HFFc6 (cell line): ENCODE results near the gene CST7. TPM values are rescaled to one million over a fixed set of nuclear protein-coding genes. Genes with fewer than 3 reads are reported as not detected.
"Not testable (repeated sequence)": the region's sequence is repeated elsewhere in the genome, so short reads cannot be mapped to it uniquely, and the experiment has no call there.

ENCODE experiments used
- DNase-seq: peaks from one replicate; pipeline ENCODE4 v3.0.0-alpha.2; 2018
- H3K27ac Mint-ChIP-seq: 2 replicates; pipeline ENCODE4 v1.8.0; 2020; ENCODE audit warnings: mild to moderate bottlenecking, mixed read lengths
- H3K27me3 Mint-ChIP-seq: 2 replicates; pipeline ENCODE4 v1.8.0; 2021; ENCODE audit warnings: mild to moderate bottlenecking, moderate library complexity, mixed read lengths; ENCODE audit not compliant: insufficient read depth
- H3K36me3 Mint-ChIP-seq: 2 replicates; pipeline ENCODE4 v1.8.0; 2021; ENCODE audit warnings: low read depth, mixed read lengths
- H3K4me1 Mint-ChIP-seq: 2 replicates; pipeline ENCODE4 v1.8.0; 2020; ENCODE audit warnings: low read depth, mixed read lengths
- H3K4me3 Mint-ChIP-seq: 2 replicates; pipeline ENCODE4 v1.8.0; 2020; ENCODE audit warnings: mild to moderate bottlenecking, moderate library complexity, mixed read lengths
- H3K9me3 Mint-ChIP-seq: 2 replicates; pipeline ENCODE4 v1.8.0; 2020; ENCODE audit warnings: mild to moderate bottlenecking, mixed read lengths
- total RNA-seq, 6 experiments: library from RNA; stranded (reverse); fragmentation: NEBNext Ultra II Directional; extraction: Animal tissue kit (Norgen Biotek cat#: 25700); gene quantifications; 2 replicates in 1 of 6; 3 replicates in 5 of 6; pipeline ENCODE4 v1.2.3, GENCODE V29; 2021
- TF ChIP-seq, protein P1 (sequence below): fragments of 200-600 bp; sonication (generic); IDR thresholded peaks from 2 replicates; pipeline ENCODE4 v1.5.0; 2021; ENCODE audit warnings: antibody characterized with exemption, mild to moderate bottlenecking

The CST7 gene
- total RNA-seq, 6 experiments from 2014 or later: not detected

DNA sequence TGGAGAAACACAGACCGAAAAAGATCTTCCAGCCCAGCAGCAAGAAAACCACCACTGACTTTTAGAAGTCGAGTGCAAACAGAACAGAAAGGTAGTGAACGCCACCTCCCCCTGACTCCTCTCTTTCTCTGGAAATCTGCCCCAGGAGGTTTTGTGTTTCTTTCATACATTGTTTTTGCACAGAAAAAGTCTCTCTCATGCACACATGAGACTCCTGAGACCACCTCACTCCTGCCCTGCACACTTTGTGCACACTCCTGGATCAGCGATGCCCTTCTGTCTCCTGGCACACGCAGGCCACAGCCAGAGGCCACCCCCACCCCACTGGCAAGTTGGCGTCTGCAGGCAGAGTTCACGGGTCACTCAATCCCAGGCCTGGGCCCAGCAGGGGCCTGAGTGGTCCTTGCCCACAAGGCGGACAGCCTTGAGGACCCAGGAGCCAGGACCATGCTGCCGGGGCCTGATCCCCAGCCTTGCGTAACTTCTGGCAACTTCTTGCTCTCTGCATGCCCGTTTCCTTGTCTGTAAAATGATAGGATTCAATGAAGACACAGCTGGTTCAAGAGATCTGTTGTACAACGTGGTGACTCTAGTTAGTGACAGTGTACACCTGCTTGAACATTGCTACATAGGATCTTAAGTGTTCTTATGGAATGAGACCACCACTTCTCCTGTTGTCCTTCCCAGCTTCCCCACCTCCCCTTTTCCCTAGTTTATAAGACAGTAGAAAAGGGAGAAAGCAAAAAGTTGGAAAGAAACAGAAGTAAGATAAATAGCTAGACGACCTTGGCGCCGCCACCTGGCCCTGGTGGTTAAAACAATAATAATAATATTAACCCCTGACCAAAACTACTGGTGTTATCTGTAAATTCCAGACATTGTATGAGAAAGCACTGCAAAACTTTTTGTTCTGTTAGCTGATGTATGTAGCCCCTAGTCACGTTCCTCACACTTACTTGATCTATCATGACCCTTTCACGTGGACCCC, 30.2 kb upstream of the CST7 start:
- peaks cover 16% of the 10 kb centered on the region for H3K4me1 Mint-ChIP-seq
- H3K27ac Mint-ChIP-seq: no peak overlapping the region
- H3K27me3 Mint-ChIP-seq: peaks cover 22% of the 10 kb centered on the region
- no peaks in the 10 kb centered on the region for H3K36me3 Mint-ChIP-seq
- H3K4me3 Mint-ChIP-seq: no peak overlapping the region
- DNase-seq: no peak
- H3K9me3 Mint-ChIP-seq: no peaks in the 10 kb centered on the region
- TF ChIP-seq, protein P1, sequence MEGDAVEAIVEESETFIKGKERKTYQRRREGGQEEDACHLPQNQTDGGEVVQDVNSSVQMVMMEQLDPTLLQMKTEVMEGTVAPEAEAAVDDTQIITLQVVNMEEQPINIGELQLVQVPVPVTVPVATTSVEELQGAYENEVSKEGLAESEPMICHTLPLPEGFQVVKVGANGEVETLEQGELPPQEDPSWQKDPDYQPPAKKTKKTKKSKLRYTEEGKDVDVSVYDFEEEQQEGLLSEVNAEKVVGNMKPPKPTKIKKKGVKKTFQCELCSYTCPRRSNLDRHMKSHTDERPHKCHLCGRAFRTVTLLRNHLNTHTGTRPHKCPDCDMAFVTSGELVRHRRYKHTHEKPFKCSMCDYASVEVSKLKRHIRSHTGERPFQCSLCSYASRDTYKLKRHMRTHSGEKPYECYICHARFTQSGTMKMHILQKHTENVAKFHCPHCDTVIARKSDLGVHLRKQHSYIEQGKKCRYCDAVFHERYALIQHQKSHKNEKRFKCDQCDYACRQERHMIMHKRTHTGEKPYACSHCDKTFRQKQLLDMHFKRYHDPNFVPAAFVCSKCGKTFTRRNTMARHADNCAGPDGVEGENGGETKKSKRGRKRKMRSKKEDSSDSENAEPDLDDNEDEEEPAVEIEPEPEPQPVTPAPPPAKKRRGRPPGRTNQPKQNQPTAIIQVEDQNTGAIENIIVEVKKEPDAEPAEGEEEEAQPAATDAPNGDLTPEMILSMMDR: peak; percentile 68; the same call in 1 of the 2 replicates

DNA sequence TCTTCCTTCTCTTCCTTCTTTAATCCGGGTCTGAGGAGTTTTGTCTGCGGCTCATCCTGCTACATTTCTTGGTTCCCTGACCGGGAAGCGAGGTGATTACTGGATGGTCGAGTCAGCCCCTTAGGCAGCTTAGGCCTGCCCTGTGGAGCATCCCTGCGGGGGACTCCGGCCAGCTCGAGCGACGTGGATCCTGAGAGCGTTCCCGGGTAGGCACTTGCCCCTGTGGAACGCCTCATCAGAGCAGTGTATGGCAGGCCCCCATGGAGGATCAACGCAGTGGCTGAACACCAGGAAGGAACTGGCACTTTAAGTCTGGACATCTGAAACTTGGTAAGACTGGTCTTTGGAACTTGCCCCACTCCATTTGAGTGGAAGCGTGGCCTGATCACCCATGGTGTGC, 29.4 kb upstream of the CST7 start:
- not testable (repeated sequence) for H3K36me3 Mint-ChIP-seq, DNase-seq, H3K27ac Mint-ChIP-seq, H3K9me3 Mint-ChIP-seq, H3K4me3 Mint-ChIP-seq
- Mint-ChIP-seq H3K4me1 (peaks cover 16% of the 10 kb centered on the region), H3K27me3 (peaks cover 21% of the 10 kb centered on the region)

DNA sequence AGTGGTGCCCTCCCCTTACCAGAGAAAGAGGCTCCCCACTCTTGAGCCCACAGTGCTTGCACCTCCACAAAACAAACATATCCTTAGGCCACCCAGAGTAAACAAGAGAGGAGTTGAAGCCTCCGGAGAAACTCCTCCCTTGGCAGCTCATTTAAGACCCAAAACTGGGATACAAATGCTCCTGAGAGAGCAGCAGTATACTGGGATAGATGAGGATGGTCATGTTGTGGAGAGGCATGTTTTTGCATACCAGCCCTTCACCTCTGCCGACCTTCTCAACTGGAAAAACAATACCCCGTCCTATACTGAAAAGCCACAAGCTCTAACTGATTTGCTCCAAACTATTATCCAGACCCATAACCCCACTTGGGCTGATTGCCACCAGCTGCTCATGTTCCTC, 28.4 kb upstream of the CST7 start:
- not testable (repeated sequence) for H3K27ac Mint-ChIP-seq, H3K36me3 Mint-ChIP-seq, H3K4me3 Mint-ChIP-seq, H3K9me3 Mint-ChIP-seq, DNase-seq
- Mint-ChIP-seq H3K27me3 (peaks cover 21% of the 10 kb centered on the region), H3K4me1 (peaks cover 16% of the 10 kb centered on the region)

DNA sequence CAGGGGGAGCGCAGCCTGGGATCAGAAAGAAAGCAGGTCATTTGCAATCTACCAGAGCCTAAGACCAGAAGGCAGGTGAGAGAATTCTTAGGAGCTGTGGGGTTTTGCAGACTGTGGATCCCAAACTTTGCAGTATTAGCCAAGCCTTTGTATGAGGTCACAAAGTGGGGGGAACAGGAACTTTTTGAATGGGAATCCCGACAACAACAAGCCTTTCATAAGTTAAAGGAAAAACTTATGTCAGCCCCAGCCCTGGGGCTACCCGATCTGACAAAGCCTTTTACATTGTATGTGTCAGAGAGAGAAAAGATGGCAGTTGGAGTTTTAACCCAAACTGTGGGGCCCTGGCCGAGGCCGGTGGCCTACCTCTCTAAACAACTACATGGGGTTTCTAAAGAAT, 19.8 kb upstream of the CST7 start:
- Mint-ChIP-seq H3K27me3 (peaks cover 12% of the 10 kb centered on the region), H3K4me1 (peaks cover 31% of the 10 kb centered on the region)
- H3K27ac Mint-ChIP-seq, H3K4me3 Mint-ChIP-seq, H3K9me3 Mint-ChIP-seq, DNase-seq, H3K36me3 Mint-ChIP-seq: not testable (repeated sequence)

DNA sequence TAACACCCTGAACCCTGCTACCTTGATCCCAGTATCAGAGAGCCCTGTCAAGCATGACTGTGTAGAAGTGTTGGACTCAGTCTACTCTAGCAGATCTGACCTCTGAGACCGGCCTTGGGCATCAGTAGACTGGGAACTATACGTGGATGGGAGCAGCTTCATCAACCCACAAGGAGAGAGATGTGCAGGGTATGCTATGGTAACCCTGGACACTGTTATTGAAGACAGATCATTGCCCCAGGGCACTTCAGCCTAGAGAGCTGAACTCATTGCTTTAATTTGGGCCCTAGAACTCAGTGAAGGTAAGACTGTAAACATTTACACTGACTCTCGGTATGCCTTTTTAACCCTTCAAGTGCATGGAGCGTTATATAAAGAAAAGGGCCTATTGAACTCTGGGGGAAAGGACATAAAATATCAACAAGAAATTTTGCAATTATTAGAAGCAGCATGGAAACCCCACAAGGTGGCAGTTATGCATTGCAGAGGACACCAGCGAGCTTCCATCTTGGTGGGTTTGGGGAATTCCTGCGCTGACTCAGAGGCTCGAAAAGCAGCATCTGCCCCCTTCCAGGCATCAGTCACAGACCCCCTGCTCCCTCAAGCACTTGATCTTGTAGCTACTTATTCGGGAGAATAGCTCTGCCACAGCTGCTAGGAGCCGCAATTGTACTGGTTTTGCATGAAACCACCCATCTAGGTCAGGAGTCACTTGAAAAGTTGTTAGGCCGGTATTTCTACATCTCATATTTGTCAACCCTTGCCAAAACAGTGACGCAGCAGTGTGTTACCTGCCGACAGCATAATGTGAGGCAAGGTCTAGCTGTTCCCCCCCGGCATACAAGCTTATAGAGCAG, 19.0 kb upstream of the CST7 start:
- H3K27me3 Mint-ChIP-seq, H3K9me3 Mint-ChIP-seq, H3K4me3 Mint-ChIP-seq, H3K27ac Mint-ChIP-seq, DNase-seq, H3K36me3 Mint-ChIP-seq: not testable (repeated sequence)
- peaks cover 31% of the 10 kb centered on the region for H3K4me1 Mint-ChIP-seq

DNA sequence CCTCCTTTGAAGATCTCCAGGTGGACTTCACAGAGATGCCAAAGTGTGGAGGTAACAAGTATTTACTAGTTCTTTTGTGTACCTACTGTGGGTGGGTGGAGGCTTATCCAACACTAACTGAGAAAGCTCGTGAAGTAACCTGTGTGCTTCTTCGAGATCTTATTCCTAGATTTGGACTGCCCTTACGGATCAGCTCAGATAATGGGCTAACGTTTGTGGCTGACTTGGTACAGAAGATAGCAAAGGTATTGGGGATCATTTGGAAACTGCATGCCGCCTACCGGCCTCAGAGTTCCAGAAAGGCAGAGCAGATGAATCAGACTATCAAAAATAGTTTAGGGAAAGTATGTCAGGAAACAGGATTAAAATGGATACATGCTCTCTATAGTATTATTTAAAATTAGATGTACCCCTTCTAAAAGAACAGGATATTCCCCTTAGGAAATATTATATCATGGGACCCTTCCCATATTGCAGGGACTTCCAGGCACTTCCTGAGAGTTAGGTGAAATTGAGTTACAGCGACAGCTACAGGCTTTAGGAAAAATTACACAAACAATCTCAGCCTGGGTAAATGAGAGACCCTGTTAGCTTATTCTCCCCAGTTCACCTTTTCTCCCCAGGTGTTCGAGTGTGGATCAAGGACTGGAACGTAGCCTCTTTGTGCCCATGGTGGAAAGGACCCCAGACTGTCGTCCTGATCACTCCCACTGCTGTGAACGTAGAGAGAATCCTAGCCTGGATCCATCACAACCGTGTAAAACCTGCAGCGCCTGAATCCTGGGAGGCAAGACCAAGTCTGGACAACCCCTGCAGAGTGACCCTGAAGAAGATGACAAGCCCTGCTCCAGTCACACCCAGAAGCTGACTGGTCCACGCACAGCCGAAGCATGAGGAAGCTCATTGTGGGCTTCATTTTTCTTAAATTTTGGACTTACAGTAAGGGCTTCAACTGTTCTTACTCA, 18.1 kb upstream of the CST7 start:
- Mint-ChIP-seq H3K4me1 (peaks cover 31% of the 10 kb centered on the region), H3K27ac (peak overlapping the region; percentile 83; the same call in 1 of the 2 replicates)
- TF ChIP-seq, protein P1: peak; percentile 67
- H3K4me3 Mint-ChIP-seq, H3K9me3 Mint-ChIP-seq, DNase-seq, H3K27me3 Mint-ChIP-seq, H3K36me3 Mint-ChIP-seq: not testable (repeated sequence)

DNA sequence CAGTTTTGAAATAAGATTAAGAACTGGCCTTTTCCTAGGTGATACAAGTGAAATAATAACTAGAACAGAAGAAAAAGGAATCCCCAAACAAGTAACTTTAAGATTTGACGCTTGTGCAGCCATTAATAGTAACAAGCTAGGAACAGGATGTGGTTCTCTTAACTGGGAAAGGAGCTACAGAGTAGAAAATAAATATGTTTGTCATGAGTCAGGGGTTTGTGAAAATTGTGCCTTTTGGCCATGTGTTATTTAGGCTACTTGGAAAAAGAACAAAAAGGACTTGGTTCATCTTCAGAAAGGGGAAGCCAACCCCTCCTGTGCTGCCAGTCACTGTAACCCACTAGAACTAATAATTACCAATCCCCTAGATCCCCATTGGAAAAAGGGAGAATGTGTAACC, 17.2 kb upstream of the CST7 start:
- H3K4me1 Mint-ChIP-seq: peaks cover 31% of the 10 kb centered on the region
- not testable (repeated sequence) for H3K27me3 Mint-ChIP-seq, H3K36me3 Mint-ChIP-seq, H3K9me3 Mint-ChIP-seq
- peak; percentile 13 for DNase-seq
- peak overlapping the region; percentile 41 for H3K4me3 Mint-ChIP-seq
- H3K27ac Mint-ChIP-seq: peak overlapping the region; percentile 83
